Measurements from ENCODE around the gene MUC21.
"Not testable (repeated sequence)": the region's sequence is repeated elsewhere in the genome, so short reads cannot be mapped to it uniquely, and the experiment has no call there.

The MUC21 gene

GRCh38 chr6:30970946-30971345, 12.6 kb upstream of the MUC21 start:
- no peak for FAIRE-seq

GRCh38 chr6:30972816-30973215, 10.7 kb upstream of the MUC21 start:
- FAIRE-seq, result no peak

DNA sequence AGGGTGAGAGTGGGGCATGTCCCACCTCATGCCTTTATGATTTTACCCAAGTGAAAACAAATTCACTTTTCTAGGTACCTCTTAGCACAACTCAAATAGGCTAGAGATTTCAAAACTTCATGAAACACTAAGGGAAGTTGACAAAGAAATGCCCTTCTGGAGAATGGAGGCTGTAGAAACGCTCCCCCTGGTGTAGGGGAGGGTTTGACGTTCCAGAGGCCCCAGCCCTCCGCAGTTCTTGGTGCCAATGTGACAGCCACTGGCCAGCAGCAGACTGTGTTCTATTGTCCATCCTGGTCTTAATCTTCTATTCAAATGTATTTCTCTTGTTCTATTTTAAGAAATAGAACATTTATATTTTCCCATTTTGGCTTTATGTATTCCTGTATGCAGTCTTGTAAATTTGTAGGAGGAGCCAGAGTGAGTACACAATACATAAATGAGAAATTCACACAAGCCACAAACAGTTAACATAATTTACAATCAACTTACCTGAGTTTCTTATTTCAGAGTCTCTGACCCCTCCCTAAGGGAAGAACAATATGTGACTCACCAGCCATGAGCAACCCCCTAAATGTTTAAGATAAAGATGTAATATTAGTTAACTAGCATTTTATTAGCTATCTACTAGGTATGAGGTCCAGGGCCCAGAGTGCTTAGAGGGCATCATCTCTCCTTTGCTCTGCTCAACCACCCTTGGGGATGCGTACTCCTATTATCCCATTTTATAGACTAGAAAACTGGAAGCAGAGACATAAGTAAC, 8.8 kb upstream of the MUC21 start:
- no peak for FAIRE-seq

DNA sequence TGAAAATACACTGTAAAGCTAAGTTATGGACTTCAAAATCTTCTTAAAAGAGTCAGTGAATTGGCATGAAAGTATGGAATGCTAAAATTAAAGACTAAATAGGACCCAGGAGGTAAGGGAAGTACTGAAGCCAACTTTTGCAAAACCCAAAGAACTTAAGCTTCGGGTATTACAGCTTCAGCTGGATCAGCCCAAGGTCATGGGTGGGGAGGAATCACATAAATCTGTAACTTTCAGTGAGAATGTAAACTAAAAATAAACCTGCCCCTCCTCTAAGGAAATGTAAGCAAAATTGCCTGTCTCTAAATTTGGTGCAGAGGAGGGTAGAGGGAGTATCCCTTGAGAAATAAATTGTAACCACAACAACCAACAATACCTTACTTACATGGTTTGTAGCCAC, 4.4 kb upstream of the MUC21 start:
- FAIRE-seq, result no peak

DNA sequence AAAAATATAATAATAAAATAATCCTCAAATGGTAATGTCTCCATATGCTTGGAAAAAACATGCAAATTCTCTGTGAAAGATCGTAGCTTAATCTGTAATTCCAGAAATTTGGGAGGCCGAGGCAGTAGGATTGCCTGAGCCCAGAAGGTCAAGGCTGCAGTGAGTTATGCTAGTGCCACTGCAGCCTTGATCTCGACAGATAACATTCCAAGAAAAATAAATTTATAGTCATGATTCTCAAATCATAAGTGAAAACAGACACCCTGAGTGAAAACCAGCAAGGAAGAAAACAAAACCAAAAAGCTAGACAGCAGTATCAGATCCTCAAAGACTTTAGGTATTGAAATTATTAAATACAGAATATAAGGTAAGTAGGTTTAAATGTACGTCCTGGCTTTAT, 3.8 kb upstream of the MUC21 start:
- FAIRE-seq, result no peak

DNA sequence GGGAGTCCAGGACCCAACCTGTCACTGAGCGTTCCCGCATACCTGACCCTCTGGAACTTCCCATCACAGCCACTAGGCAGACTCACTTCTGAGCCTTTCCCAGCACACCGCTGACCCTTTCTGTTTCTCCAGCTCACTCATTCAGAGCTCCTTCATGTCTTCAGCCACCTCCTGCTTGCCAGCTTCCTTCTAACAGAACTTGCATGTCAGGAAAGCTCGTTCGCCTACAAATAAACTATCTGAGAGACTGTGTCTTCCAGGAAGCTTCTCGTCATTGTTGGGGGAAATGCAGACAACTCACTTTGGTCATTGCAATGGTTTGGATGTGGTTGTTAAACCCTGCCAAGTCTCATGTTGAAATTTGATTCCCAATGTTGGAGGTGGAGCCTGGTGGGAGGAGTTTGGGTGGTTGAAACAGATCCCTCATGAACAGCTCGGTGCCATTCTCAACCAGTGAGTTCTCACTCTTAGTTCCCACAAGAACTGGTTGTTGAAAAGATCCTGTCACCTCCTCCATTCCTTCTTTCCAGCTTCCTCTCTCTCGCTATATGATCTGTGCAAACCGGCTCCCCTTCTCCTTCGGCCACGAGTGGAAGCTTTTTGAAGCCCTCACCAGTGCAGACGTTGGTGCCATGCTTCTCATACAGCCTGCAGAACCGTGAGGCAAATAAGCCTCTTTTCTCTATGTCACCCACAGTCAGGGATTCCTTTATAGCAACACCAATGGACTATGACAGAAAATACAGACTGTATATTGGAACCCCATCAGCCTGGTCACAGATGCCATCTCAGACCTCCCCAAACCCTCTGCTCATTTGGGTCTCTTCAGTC, 1.4 kb upstream of the MUC21 start:
- FAIRE-seq, result no peak

DNA sequence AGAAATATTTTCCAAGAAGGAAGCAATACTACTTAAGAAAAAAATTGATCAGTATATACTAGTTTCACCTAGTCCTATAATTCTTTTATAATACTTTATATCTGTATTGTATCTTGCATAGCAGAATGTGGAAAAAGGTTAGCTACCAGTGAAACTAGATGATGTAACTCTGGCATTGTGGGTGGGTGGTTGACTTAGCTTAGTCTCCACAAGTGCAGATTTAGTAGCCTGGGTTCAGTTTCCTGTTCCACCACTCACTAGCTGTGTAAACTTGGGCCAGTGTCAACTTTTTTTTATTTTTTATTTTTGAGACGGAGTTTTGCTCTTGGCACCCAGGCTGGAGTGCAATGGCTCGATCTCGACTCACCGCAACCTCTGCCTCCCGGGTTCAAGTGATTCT, 2.0 kb downstream of the MUC21 start:
- FAIRE-seq, result no peak

- FAIRE-seq, result no peak
Observed at GRCh38 chr6:30987304-30987703, 3.8 kb downstream of the MUC21 start.

DNA sequence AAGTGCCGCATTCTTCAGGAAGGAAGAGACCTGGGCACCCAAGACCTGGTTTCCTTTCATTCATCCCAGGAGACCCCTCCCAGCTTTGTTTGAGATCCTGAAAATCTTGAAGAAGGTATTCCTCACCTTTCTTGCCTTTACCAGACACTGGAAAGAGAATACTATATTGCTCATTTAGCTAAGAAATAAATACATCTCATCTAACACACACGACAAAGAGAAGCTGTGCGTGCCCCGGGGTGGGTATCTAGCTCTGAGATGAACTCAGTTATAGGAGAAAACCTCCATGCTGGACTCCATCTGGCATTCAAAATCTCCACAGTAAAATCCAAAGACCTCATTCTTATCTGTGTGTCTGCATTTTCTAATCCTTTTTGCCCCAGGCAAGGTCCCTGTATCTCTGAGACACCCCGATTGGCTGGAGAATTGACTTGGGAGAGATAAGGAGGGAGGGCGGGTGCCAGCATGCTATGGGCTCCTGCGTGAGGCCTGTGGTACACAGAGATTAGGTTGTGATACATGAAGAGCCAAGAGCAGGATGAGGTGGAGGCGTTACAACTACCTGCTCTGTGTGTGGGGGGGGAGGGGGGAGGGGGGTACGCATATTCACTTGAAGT, 4.8 kb downstream of the MUC21 start:
- no peak for FAIRE-seq

- FAIRE-seq, result no peak
Observed at GRCh38 chr6:30990422-30991086, 7.0 kb downstream of the MUC21 start.

- FAIRE-seq, result no peak
Observed at GRCh38 chr6:30991891-30992290, 8.4 kb downstream of the MUC21 start.

DNA sequence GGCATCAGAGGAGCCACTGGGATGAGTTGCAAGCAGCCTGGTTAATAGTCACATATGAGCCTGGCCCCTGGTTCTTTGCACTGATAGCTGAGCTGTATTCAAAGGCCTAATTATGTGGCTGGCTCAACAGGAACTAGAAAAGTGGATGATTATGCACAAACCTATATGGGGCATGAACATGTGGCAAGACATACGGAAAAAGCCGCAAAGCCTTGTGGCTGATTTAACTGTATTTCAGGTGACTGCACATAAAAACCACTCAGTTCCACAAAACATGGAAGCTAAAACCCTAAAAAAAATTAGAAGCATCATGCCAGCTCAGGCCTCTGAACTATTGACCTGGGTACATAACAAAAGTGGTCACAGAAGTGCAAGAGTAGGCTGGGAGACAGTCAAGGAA, 13.8 kb downstream of the MUC21 start:
- FAIRE-seq, result no peak

GRCh38 chr6:30998785-30999184, 15.3 kb downstream of the MUC21 start:
- no peak for FAIRE-seq

- not testable (repeated sequence) for FAIRE-seq
Observed at GRCh38 chr6:31000067-31000860, 16.7 kb downstream of the MUC21 start.

DNA sequence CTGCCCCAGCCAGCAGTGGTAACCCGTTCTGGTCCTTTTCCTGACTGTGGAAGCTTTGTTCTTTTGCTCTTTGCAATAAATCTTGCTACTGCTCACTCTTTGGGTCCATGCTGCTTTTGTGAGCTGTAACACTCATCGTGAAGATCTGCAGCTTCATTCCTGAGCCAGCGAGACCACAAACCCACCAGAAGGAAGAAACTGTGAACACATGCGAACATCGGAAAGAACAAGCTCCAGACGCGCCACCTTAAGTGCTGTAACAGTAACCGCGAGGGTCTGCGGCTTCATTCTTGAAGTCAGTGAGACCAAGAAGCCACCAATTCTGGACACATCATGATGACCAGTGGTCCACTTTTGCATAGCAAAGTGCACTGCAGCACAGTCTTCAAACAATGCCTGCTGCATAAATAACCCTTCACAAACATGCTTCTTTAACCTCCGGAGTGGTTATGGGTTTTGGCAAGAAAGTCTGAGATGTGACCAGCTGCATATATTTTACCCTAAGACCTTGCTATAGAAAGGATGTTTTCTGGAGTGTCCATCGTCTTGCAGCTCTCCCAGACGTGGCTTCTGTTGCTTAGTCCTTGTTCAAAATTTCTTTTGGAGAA, 17.9 kb downstream of the MUC21 start:
- FAIRE-seq, result no peak

DNA sequence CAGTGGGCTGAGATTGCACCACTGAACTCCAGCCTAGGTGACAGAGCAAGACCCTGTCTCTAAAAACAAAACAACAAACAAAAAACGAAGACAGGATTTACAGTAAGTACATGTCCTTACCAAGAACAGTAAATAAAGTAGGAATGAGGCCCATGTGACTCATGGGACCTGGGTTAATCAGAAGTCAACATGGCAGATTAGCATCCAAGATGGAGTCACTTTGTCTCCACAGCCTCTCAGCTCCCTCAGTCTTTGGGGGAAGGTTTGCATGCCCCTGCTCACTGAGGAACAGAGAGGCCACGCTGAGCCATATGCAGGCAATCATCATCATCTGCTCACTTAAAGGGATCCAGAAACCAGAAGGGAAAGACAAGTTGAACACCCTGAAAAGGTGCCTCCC, 19.0 kb downstream of the MUC21 start:
- FAIRE-seq, result no peak

DNA sequence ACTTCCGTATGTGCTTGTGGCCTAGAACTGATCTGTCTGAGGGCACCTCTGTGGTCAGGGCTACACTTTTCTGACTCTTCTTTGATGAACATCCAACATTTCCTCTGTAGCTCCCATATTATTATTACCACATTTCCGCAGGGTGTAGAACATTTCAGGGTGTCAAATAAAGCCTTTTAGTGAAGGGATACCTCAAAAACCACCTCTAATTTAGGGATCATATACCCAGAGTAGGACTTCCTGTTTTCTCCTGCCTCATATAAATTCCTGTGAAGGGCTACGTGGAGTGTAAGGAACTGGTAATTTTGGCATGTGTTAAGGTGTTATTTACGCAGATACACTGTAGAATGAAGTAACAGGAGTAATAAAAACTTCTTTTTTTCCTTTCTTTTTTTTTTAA, 21.3 kb downstream of the MUC21 start:
- no peak for FAIRE-seq

GRCh38 chr6:31005249-31006020, 21.9 kb downstream of the MUC21 start:
- FAIRE-seq, result no peak

DNA sequence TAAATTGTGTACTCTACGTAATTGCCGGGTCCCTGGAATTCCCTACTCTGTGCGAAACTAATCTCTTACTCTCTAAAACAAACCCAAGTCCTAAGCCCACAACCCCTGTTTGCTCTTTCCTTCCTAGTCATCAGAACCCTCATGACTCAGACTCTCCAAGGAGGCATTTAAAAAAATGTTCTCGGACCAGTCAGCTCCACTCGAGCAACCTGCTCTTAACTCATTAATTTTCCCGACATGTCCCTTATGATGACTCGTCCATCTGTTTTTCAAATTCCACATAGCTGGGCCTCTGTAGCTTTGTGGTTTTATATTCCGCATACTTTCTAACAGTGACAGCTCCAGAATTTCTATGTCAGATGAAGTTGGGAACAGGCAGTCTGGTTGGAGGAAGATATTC, 24.2 kb downstream of the MUC21 start:
- FAIRE-seq, result no peak

DNA sequence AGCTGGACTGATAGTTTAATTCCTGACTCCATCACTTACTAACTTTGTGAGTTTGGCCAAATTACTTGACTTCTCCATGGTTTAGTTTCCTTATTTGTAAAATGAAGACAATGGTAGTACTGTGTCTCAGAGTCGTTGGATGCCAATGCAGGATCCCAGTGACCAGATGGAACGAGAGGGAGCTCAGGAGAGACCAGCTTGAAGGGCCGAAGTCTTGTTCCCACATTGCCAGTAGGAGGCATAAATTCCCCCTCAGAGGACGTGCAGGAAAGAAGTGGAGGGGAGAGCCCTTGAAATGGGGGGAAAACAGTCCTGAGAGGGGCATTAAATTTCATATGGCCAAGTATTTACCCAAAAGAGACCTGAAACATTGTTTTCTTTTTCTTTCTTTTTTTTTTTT, 24.6 kb downstream of the MUC21 start:
- FAIRE-seq, result no peak

- no peak for FAIRE-seq
Observed at GRCh38 chr6:31009731-31010130, 26.2 kb downstream of the MUC21 start.

All from A204.1 (cell line).